ENCODE data around the gene MYOZ2.

GRCh38 chr4:119103263-119103662, 32.4 kb upstream of the MYOZ2 start:
- TF ChIP-seq GATA2 (IDR thresholded peaks at IDR 0.05; ENCODE audit: low read depth, low read length) (no peak), GATA3 (IDR thresholded peaks at IDR 0.05; ENCODE audit: low read depth, low read length) (no peak)

Data from SH-SY5Y (cell line).